GM18511 (cell line): Measurements from ENCODE around the gene MRPL28.
"Not testable (repeated sequence)": the region's sequence is repeated elsewhere in the genome, so short reads cannot be mapped to it uniquely, and the experiment has no call there.

Experiments used
- ATAC-seq: cut with Tn5 transposase; IDR thresholded peaks from one replicate; pipeline ENCODE4 v1.9.1; 2021; ENCODE audit warnings: mild to moderate bottlenecking, moderate library complexity; ENCODE audit not compliant: unreplicated experiment

MRPL28 gene

DNA sequence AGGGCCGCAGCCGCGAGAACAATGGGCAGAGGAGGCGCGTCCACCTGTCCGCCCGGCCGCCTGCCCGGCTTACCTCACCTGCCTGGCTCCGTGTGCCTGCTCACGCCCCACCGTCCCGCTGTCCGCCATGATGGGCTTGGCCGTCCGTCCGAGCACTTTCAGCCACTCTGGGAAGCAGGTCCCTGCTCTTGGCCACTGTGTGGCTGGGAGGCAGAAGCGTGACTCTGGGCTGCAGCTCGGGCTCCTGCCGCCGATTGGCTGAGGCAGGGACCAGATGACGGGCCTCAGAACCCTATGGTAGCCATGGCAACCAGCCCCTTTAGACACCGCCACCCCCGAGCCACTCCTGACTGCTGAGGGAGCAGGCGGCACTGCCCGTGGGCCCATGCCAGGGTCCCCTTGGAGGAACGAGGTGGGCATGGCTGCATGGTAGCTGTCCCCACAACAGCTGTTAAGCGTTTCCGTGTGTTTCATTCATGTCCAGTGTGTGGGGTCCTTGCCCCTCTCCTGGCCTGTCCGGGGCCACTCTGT lies 8.9 kb downstream of the MRPL28 start:
- no peak for ATAC-seq

DNA sequence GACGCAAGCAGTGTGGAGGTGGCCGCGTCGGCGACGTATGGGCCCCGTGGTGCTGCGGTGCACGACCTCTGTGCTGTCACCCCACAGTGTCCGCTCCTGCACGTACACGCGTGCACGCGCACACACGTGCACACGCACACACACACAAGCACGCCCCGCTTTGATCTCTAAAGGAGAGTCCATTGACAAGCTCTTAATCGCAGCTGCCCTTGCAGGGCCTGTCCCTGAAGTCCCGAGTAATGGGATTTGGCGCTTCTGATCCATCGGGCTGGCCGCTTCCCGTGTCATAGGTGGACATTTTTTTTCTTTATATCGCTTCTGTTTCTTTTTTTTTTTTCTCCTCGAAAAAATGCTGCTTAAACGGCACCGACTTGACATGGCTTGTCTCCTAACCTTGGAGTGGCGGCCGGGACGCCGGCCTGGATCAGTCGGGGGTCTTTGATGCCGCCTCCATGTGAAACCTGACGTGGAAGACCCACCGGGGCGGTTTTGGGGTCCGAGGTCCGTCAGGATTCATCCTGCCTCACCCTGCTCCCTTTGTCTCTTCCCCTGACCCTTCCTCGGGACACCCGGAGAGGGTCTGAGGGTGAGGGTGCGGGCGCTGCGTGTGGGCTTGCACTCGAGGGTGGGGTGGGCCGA lies 9.5 kb downstream of the MRPL28 start:
- ATAC-seq, result no peak

DNA sequence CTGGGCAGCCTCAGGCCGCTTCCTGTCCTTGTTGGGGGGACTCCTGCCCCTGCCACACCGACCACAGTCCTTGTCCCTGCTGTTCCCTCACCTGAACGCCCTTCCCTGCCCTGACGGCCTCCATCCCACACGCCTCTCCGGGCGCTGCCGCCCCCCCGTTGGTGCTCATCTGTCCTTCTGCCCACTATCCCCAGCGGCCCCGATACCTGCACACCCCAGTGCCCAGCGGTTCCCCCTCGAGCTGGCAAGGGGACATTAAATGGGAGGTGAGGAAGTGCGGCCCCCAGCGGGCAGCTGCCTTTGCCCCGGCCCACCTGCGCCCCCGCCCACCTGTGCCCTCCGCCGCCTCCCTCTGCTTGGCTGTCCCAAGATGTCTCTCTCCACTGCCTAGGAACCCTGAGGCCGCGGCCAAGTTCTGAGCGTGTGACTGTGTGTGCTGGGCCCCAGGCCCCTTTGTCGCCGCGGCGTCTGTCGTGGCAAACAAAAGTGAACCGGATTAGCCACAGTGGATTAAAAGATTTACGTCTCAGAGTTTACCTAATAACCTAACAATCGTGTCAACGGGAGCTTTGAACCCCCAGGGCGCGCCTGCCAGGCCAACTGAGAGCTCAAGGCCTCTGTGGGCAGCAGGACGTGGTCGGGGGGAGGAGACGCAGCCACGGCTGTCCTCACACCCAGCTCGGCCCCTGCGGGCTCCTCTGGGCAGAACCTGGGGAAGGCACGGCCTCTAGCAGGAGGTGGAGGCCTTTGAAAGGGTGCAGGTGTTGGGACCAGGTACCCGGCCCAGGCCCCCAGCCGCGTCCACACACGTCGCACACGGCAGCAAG lies 10.3 kb downstream of the MRPL28 start:
- ATAC-seq, result no peak

DNA sequence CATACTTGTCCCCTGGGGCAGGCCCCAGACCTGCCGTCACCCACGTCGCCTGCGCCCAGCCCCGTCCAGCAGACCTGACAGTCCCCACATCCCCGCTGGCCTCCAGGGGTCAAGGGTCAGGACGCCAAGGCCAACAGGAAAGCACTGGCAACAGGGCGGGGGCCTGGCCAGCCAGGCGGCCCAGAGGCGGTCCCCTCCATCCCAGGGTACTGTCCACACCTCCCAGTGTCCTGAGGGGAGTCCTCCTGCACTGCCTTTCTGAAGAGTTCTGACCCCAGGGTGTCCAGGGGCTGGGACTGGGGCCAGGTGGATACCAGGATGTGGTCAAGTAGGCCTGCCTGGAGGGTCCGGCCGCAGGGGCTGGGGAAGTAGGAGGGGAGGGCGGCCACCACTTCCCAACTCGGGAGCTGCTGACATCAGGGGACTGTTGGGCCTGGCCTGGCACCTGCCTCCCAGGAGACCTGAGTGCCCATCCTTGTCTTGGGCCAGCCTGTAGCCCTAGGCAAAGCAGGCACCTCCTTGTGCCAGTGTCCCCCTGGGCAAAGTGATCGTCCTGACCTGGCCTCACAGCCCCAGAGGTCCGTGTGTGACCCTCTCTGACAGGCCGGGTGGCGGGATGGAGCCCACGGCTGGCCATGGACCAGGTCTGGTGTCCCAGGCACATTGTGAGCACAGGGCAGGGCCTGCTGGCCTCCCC lies 11.1 kb downstream of the MRPL28 start:
- no peak for ATAC-seq

DNA sequence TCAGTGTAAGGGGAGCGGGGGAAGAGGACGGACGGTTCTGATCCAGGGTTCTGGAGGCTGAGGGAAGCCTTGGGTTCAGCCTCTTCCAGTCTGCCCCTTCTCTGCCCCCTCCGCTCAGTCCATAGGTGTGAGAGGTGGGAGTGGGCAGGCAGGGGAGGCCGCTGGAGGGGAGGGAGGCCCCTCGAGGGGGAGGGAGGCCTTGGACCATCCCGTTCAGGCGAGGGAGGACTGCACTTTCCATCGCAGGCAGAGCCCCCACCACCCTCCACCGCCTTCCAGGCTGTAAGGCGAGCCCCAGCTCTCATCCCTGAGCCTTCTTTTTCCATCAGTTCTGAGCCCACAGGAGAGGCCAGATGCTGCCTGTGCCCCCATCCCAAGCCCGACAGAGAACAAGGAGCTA lies 13.6 kb downstream of the MRPL28 start:
- ATAC-seq, result no peak

DNA sequence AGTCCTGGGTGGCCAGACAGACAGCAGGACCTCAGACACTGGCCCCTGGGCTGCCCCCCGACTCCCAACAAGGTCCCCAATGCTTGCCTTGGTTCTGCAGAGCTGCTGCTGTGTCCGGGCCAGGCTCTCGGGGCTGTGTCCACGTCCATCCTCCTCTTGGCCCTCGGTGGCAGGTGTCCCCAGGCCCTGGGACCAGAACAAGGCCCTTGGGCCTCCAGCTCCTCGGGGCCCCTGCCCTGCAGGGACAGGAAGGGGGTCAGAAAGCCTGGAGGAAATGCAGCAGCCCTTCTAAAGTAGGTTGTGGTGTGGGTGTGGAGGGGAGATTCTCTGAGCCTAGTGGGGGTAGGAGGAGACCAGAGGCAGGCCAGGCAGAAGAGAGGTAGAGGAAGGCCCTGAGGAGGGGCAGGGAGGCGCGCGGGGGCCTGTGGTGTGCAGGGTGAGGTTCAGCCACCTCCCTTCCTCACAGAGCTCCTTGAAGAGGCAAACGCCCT lies 15.3 kb downstream of the MRPL28 start:
- no peak for ATAC-seq

DNA sequence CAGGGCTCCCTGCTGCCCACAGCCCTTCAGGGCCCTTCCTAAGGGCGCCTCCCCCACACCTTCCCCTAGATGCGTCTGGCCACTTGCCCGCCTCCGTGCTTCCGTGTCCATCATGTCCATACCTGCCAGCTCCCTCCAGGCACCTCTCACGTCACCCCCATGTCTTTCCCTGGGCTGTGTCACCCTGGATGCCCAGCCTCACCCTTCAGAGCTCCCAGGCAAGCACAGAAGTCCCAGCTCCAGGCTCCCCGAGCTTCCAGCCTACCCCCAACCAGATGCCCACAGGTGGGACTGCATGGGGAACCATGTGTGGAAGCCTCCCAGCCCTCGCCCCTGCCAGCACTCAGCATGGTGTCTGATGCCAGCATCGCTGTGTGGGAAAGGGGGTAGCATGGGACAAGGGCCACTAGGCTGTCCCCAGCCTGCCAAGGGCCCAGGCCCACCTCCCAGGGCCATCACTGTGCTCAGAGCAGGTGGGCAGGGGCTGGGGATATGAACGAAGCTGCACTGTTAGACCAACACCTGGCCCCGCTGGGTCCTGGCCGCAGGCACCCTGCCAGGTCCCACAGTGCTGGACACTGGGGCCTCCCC lies 16.0 kb downstream of the MRPL28 start:
- no peak for ATAC-seq

DNA sequence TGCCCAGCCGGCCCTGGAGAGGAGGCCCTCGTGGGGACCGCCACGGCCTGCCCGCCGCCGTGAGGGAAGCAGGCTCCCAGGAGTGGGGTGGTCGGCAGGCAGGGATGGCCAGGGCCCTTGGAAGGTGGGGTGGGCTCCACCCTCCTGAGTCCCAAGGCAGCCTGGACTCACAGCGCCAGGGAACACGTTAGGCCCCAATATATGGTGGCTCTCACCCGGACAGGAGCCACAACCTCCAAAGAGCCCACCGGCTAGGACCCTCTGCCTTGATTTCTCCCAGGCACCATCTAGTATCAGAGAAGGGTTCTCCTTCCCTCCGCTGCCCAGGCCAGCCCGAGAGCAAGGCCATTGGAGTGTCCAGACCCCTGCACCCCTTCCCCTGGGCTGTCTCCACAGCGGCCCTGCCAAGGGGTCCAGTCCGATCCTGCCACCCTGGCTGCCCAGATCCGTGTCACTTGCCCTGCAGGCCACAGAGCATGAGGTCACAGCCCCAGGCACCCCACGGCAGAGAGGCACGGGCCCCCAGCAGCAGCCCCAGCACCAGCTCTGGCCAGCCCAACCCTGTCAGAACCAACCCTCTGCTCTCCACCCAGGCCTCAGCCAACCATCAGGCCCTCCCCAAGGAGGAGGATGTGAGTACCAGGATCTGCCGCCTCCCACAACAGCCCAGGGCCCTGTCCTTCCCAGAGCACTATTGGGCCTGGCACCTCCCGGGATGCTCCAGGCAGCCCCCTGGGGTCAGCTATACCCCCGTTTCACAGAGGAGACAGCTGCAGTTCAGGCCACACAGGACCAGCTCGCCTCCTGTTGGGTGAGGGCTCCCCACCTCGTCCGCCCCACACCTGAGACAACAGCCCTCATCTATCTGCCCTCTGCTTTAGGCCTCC lies 16.7 kb downstream of the MRPL28 start:
- no peak for ATAC-seq

DNA sequence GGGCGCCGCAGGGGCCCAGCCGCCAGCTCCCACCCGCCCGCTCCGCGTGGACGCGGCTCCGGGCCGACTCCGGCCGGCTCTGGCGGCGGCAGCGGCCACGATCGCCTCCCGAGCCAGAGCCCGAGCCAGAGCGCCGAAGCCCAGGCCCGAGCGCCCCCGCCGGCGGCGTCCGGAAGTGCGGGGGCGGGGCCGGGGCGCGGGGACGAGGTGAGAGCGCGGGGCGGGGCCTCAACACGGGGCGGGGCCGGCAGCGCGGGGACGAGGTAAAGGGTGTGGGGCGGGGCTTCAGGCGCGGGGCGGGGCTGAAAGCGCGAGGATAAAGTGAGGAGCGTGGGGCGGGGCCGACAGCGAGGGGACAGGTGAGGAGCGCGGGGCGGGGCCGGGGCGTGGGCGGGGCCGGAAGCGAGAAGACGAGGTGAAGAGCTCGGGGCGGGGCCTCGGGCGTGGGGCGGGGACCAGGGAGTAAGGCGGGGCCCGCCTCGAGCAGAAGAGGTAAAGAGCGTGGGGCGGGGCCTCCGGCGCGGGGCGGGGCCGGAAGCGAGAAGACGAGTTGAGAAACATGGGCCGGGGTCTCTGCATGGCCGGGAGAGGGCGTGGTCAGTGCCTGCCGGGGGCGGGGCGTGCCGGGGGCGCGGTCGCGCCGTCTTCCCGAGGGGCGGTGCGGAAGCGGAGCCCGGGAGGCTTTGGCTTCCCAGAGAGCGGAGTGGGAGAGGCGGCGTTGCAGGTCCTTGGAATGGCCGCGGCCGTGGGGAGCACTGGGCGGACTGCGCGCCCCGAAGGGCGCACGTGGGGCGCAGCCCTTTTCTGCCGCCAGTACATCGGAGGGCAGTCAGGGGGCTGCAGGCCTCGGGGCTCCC lies 17.6 kb downstream of the MRPL28 start, which contains the start of gene AXIN1:
TSS of gene AXIN1 (minus strand) at position 177 of the 857 bp plus-strand sequence. CDS start 5,698 bp downstream, outside the sequence.
- peak; percentile 60 for ATAC-seq

DNA sequence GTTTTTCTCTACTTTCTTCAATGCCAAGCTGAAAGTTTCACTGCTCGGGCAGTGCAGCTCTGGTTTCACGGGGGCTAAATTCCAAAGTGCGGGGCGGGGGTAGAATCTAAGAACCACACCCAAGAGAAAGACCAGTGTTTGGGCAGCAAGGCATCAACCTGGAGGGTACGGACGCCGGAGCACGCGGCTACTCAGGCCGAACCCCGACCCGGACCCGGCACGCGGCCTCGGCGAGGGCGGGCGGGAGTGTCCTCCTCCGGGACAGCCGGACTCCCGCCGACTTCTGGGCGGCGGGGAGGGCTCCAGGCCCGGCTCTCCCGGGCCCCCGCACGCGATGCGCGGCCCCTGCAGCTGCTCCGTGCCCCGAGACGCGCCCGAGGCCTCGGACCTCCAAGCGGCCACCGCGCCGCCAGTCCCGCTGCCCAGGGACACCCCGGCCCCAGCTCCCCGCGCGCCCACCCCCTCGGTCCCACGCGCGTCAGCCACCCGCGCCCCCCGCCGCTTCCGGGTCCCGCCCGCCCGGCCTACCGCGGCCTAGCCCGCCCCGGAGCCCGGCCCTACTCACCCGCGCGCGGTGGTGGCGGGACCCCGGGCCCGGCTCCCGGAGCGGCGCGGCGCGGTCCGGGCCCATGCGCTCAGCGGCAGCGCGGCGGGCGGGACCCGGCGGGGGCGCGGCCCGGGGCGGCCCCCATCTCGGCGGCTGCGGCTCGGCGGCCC lies 18.4 kb downstream of the MRPL28 start:
- peak; percentile 23 for ATAC-seq

DNA sequence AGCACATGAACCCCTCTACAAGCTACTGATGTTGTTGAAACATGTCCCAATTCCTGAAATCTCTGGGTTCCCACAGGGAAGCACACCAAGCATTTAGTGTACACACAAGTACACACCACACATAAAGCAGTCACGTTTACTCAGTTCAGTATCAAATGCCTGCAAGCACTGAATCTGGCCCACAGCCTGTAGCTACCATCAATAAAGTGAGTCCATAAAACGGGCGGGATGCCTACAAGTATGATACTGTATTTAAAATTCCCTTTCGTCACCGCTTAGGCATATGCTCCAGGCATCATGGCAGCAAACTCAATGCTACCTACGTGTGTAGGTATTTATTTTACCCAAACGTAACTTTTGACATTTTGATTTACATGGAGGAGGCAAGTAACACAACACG lies 20.1 kb downstream of the MRPL28 start:
- no peak for ATAC-seq

DNA sequence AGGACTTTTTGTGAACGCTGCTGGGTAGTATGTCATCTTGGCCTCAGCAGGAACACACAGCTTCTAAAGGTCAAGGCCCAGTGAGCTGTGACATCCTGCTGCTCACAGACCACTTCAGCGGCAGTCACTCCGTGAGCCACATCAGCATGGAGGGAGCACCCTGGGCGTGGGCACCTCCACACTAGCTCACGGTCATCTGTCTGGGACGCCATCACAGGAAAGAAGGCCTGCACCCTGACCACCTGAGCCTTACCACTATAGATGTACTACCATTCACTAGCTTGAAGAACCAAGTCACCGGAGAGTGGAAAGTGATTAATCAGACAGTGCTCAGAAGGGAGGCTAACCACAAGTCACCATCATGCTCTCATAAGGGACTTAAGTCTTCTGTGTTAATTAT lies 21.1 kb downstream of the MRPL28 start:
- no peak for ATAC-seq

DNA sequence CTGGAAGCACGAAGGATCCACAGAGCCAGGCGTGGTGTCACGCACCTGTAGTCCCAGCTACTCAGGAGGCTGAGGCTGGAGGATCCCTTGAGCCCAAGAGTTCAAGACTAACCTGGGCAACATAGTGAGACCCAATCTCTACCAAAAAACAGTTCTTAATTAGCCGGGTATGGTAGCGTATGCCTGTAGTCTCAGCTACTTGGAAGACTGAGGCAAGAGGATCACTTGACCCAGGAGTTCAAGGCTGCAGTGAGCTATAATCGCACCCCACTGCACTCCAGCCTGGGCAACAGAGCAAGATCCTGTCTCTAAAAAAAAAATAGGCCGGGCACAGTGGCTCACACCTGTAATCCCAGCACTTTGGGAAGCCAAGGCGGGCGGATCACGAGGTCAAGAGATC lies 21.8 kb downstream of the MRPL28 start:
- not testable (repeated sequence) for ATAC-seq

DNA sequence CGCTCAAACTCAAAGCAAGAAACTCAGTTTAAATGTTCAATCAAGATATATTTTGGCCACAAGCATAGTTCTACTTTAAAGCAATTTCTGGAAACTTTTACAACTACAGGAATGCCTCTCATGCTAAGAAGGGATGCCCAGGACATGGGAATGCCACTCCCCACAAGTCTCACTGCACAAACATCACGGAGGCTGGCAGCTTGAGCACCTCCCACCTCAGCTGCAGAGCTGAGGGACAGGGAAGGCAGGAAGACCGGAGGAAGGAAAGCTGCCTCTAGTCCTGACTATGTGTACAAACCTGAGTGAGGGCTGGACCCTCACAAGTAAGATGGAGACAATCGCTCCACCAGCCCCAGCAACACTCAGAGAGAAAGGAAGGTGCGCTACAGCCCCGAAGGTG lies 23.1 kb downstream of the MRPL28 start:
- no peak for ATAC-seq

DNA sequence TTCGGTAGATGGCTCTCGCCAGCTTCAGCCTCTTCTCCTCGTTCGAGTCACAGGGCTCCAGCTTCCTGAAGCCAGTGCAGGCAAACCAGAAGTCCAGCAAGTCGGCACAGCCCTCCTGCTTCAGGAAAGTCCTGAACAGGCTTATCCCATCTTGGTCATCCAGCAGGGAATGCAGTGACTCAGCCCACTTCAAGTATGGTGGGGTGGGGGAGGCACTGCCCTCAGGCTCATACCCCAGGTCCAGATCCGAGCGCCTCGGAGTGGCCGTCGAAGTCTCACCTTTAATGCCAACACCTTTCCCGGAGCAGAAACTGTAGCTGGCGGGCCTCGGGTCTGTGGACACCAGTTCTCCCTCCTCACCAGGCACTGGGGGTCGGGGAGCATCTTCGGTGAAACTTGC lies 23.8 kb downstream of the MRPL28 start:
- ATAC-seq, result no peak

DNA sequence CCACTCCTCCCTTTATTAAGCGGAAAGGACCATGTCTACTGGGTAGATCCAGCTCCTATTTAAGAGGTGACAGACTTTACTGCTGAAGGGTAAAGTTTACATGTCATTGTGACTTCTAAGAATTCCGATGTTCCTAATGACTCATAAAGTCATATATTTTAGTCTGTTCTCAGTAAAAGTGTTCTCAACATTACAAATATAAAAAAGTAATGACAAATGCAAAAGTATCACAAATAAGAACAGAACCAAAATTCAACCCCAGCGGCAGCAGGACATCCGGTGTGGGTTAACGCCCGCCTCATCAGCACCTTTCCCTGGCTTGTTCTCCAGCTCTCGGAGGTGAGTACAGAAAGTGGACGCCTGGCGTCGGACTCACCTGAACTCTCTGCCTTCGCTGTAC lies 24.6 kb downstream of the MRPL28 start:
- ATAC-seq, result no peak

DNA sequence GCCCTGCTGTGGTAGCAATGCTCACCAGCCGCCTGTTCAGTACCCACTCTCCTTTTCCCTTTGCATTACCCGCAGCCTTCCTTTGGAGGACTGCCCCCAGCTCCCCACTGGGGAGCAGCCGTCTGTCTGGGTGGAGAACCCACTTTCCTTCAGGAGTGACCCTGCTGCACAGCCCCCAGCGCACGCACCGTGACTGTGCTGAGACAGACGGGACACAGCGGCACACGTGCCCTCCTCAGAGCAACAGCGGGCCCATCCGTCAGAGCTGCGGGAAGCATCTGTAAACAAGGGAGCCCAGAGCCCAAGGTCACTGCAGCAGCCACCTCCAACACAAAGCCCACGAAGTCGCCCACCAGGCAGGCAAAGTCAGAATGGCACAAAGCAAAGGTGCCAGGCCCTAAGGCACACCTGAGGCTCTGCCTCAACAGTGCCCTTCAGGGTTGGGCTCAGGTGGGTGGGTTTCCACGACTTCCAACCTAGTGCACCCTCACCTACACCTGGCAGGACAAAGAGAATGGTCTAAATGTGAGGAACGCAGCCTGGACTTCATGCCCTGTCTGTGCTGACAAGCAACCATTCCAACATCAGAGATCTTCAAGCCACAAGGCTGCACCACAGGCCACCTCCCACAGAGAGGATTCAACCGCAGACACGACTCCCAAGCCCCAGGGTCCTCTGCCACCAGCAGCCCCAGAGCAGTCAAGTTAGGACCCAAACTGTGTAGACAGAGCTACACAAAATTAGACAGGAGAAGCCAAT lies 27.7 kb downstream of the MRPL28 start:
- no peak for ATAC-seq

DNA sequence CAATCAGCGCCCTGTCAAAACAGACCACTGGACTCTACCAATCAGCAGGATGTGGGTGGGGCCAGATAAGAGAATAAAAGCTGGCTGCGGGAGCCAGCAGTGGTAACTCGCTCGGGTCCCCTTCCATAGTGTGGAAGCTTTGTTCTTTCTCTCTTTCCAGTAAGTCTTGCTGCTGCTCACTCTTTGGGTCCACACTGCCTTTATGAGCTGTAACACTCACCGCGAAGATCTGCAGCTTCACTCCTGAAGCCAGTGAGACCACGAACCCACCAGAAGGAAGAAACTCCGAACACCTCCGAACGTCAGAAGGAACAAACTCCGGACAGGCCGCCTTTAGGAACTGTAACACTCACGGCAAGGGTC lies 28.4 kb downstream of the MRPL28 start:
- ATAC-seq, result not testable (repeated sequence)
